HepG2 (cell line): Measurements from ENCODE around the gene MAP3K2. TPM values are rescaled to one million over a fixed set of nuclear protein-coding genes. Genes with fewer than 3 reads are reported as not detected.
A peak's percentile ranks its signal among the peaks of the same experiment; 100 is the strongest.

Experiments
- BCL6 ChIP-seq: IDR thresholded peaks from 2 replicates; pipeline ENCODE4 v1.6.1; 2016; ENCODE audit warnings: missing genetic modification reagents, missing compliant biosample characterization
- CBX1 ChIP-seq: IDR thresholded peaks from one replicate; pipeline ENCODE4 v1.6.1; 2016; ENCODE audit warnings: antibody characterized with exemption, low read depth
- CBX2 ChIP-seq, 2 experiments: fragments of 200-600 bp in 1 of 2; sonication (generic); formaldehyde crosslinking in 1 of 2; IDR thresholded peaks; 2 replicates each; pipeline versions ENCODE4 v1.7.0 to v1.8.1; 2018 to 2022; ENCODE audit warnings: low read depth in 2 of 2, low read length in 1 of 2, mild to moderate bottlenecking in 1 of 2, missing genetic modification reagents in 1 of 2
- JARID2 ChIP-seq: sonication (generic); formaldehyde crosslinking; IDR thresholded peaks from 2 replicates; pipeline ENCODE4 v1.8.1; 2023; ENCODE audit warnings: missing genetic modification reagents, inconsistent platforms; ENCODE audit not compliant: insufficient replicate concordance
- MAZ ChIP-seq, 2 experiments: sonication (generic) in 1 of 2; formaldehyde crosslinking in 1 of 2; IDR thresholded peaks; 2 replicates each; pipeline versions ENCODE4 v1.5.0 to v1.6.1; 2012 to 2020; ENCODE audit warnings: low read depth in 2 of 2, mild to moderate bottlenecking in 2 of 2, borderline replicate concordance in 1 of 2, improper control_type of control experiment in 1 of 2, low read length in 1 of 2, missing genetic modification reagents in 1 of 2, moderate library complexity in 1 of 2
- PAWR ChIP-seq: sonication (generic); formaldehyde crosslinking; IDR thresholded peaks from 2 replicates; pipeline ENCODE4 v1.4.0; 2020; ENCODE audit warnings: missing genetic modification reagents, mild to moderate bottlenecking, borderline replicate concordance
- PCBP2 ChIP-seq: fragments of 200-400 bp; formaldehyde crosslinking; optimal IDR thresholded peaks from 2 replicates; pipeline ENCODE3; 2018; ENCODE audit warnings: low read length, low read depth; ENCODE audit not compliant: poor library complexity, severe bottlenecking
- RXRA ChIP-seq: sonication (generic); formaldehyde crosslinking; IDR thresholded peaks from 2 replicates; pipeline ENCODE4 v1.5.1; 2020; ENCODE audit warnings: missing genetic modification reagents
- SP5 ChIP-seq: IDR thresholded peaks from 2 replicates; pipeline ENCODE4 v1.6.1; 2016; ENCODE audit warnings: low read depth, borderline replicate concordance
- ZNF30 ChIP-seq: sonication (generic); formaldehyde crosslinking; IDR thresholded peaks from 2 replicates; pipeline ENCODE4 v1.5.0; 2020; ENCODE audit warnings: mild to moderate bottlenecking, missing genetic modification reagents
- ZNF780A ChIP-seq: sonication (generic); formaldehyde crosslinking; IDR thresholded peaks from 2 replicates; pipeline ENCODE4 v1.8.0; 2022; ENCODE audit warnings: mild to moderate bottlenecking, missing genetic modification reagents, moderate library complexity
- polyA plus RNA-seq, 8 experiments: library from polyadenylated mRNA; depleted of rRNA in 3 of 8; stranded (reverse) in 7 of 8; unstranded in 1 of 8; fragments of >200 nt; fragmentation: Illumina TruSeq in 4 of 8; extraction: Trizol in 4 of 8; gene quantifications; 2 replicates each; pipeline versions ENCODE4 v1.2.1 to v1.2.3, GENCODE V29; 2011 to 2016; ENCODE audit warnings: low read depth in 4 of 8, missing spikeins in 1 of 8, mixed read lengths in 1 of 8; ENCODE audit not compliant: insufficient read depth in 1 of 8
- total RNA-seq, 5 experiments: library from RNA; depleted of rRNA; stranded (reverse); fragments of >200 nt; fragmentation: Illumina TruSeq; extraction: Trizol; gene quantifications; 2 replicates each; pipeline ENCODE4 v1.2.3, GENCODE V29; 2016; ENCODE audit warnings: low read depth in 1 of 5
- TF ChIP-seq, protein P1 (sequence below): IDR thresholded peaks from 2 replicates; pipeline ENCODE4 v1.6.1; 2018; ENCODE audit warnings: missing genetic modification reagents, mild to moderate bottlenecking, missing compliant biosample characterization
- TF ChIP-seq, protein P2 (sequence below): sonication (generic); formaldehyde crosslinking; IDR thresholded peaks from 2 replicates; pipeline ENCODE4 v1.4.0; 2020; ENCODE audit warnings: missing genetic modification reagents, mild to moderate bottlenecking, borderline replicate concordance

Gene MAP3K2
- total and polyA plus RNA-seq, 2 of the 13 experiments (the other 11 are each of a cell fraction or from before 2014, with no cell fraction given): 12.2 to 37.2 TPM

DNA sequence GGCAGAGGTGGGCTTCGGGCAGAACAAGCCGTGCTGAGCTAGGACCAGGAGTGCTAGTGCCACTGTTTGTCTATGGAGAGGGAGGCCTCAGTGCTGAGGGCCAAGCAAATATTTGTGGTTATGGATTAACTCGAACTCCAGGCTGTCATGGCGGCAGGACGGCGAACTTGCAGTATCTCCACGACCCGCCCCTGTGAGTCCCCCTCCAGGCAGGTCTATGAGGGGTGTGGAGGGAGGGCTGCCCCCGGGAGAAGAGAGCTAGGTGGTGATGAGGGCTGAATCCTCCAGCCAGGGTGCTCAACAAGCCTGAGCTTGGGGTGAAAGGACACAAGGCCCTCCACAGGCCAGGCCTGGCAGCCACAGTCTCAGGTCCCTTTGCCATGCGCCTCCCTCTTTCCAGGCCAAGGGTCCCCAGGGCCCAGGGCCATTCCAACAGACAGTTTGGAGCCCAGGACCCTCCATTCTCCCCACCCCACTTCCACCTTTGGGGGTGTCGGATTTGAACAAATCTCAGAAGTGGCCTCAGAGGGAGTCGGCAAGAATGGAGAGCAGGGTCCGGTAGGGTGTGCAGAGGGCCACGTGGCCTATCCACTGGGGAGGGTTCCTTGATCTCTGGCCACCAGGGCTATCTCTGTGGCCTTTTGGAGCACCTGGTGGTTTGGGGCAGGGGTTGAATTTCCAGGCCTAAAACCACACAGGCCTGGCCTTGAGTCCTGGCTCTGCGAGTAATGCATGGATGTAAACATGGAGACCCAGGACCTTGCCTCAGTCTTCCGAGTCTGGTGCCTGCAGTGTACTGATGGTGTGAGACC lies 30.7 kb upstream of the MAP3K2 start, which contains the start of gene PROC (continued):
- TF ChIP-seq, protein P1, sequence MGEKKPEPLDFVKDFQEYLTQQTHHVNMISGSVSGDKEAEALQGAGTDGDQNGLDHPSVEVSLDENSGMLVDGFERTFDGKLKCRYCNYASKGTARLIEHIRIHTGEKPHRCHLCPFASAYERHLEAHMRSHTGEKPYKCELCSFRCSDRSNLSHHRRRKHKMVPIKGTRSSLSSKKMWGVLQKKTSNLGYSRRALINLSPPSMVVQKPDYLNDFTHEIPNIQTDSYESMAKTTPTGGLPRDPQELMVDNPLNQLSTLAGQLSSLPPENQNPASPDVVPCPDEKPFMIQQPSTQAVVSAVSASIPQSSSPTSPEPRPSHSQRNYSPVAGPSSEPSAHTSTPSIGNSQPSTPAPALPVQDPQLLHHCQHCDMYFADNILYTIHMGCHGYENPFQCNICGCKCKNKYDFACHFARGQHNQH (CRISPR knock-in tag): no peak; the same call in 1 of the 2 replicates
- TF ChIP-seq JARID2 (no peak), RXRA (CRISPR knock-in tag) (peak; percentile 78), CBX2 (IDR thresholded peaks at IDR 0.05; ENCODE audit: low read depth, low read length) (no peak), CBX2 (CRISPR knock-in tag; IDR thresholded peaks at IDR 0.05; ENCODE audit: low read depth) (no peak), BCL6 (CRISPR knock-in tag) (peak; percentile 65), CBX1 (no peak), PAWR (CRISPR knock-in tag) (no peak), SP5 (CRISPR knock-in tag) (peak; percentile 62; the same call in 1 of the 2 replicates), ZNF30 (CRISPR knock-in tag) (peak; percentile 87; the same call in 1 of the 2 replicates), ZNF780A (CRISPR knock-in tag) (0 out of 2 replicates have a peak, but pooled peaks have one; percentile 13), PCBP2 (no peak), MAZ (IDR thresholded peaks at IDR 0.05; ENCODE audit: borderline replicate concordance, low read depth, low read length) (0 out of 2 replicates have a peak, but pooled peaks have one; percentile 40), MAZ (CRISPR knock-in tag; IDR thresholded peaks at IDR 0.05; ENCODE audit: low read depth) (peak; percentile 93)
- TF ChIP-seq, protein P2, sequence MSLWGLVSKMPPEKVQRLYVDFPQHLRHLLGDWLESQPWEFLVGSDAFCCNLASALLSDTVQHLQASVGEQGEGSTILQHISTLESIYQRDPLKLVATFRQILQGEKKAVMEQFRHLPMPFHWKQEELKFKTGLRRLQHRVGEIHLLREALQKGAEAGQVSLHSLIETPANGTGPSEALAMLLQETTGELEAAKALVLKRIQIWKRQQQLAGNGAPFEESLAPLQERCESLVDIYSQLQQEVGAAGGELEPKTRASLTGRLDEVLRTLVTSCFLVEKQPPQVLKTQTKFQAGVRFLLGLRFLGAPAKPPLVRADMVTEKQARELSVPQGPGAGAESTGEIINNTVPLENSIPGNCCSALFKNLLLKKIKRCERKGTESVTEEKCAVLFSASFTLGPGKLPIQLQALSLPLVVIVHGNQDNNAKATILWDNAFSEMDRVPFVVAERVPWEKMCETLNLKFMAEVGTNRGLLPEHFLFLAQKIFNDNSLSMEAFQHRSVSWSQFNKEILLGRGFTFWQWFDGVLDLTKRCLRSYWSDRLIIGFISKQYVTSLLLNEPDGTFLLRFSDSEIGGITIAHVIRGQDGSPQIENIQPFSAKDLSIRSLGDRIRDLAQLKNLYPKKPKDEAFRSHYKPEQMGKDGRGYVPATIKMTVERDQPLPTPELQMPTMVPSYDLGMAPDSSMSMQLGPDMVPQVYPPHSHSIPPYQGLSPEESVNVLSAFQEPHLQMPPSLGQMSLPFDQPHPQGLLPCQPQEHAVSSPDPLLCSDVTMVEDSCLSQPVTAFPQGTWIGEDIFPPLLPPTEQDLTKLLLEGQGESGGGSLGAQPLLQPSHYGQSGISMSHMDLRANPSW: peak; percentile 86; the same call in 1 of the 2 replicates
